CD14-positive monocyte (primary cell): ENCODE results near the gene DLGAP5. TPM values are rescaled to one million over a fixed set of nuclear protein-coding genes. Genes with fewer than 3 reads are reported as not detected.

Experiments
- DNase-seq, 3 donors: peaks; one replicate each; pipeline ENCODE4 v3.0.0-alpha.2; 2011 to 2022
- H2AFZ ChIP-seq: 2 replicates; pipeline ENCODE4 v1.6.0; 2012; ENCODE audit warnings: mild to moderate bottlenecking, low read depth, low read length, inconsistent platforms; ENCODE audit not compliant: insufficient read depth, poor library complexity, severe bottlenecking
- H3K27ac ChIP-seq, 2 donors: 1 replicate in 1 of 2; 2 replicates in 1 of 2; pipeline ENCODE4 v1.5.1; 2012 to 2013; ENCODE audit warnings: low read length in 2 of 2, control low read depth in 1 of 2, inconsistent platforms in 1 of 2, low read depth in 1 of 2, mild to moderate bottlenecking in 1 of 2
- H3K27me3 ChIP-seq, 2 donors: one replicate each; pipeline versions ENCODE4 v1.6.0 to v1.6.1; 2011 to 2013; ENCODE audit warnings: low read length in 2 of 2; ENCODE audit not compliant: control insufficient read depth in 2 of 2, insufficient read depth in 2 of 2
- H3K36me3 ChIP-seq, 2 donors: replicated peaks in 1 of 2; 1 replicate in 1 of 2; 2 replicates in 1 of 2; pipeline versions ENCODE4 v1.5.1 to v1.6.1; 2012 to 2013; ENCODE audit warnings: low read length in 2 of 2, control low read depth in 1 of 2, inconsistent platforms in 1 of 2, mild to moderate bottlenecking in 1 of 2; ENCODE audit not compliant: insufficient read depth in 2 of 2, control insufficient read depth in 1 of 2
- H3K4me1 ChIP-seq, 2 donors: 1 replicate in 1 of 2; 2 replicates in 1 of 2; pipeline versions ENCODE4 v1.5.1 to v1.6.1; 2012 to 2013; ENCODE audit warnings: low read length in 2 of 2, control low read depth in 1 of 2, inconsistent platforms in 1 of 2, mild to moderate bottlenecking in 1 of 2, moderate library complexity in 1 of 2; ENCODE audit not compliant: insufficient read depth in 2 of 2, control insufficient read depth in 1 of 2
- H3K4me2 ChIP-seq: replicated peaks from 2 replicates; pipeline ENCODE3; 2012; ENCODE audit warnings: low read length, moderate library complexity, mild to moderate bottlenecking; ENCODE audit not compliant: poor library complexity, severe bottlenecking; ENCODE audit errors: extremely low read depth
- H3K4me3 ChIP-seq, 3 experiments: fragments of 200-600 bp in 1 of 3; sonication (generic) in 1 of 3; replicated peaks in 1 of 3; 1 replicate in 2 of 3; 2 replicates in 1 of 3; pipeline ENCODE4 v1.5.1; 2011 to 2013; ENCODE audit warnings: low read length in 3 of 3, mild to moderate bottlenecking in 3 of 3, control low read depth in 2 of 3, low read depth in 2 of 3, inconsistent platforms in 1 of 3, moderate library complexity in 1 of 3
- H3K79me2 ChIP-seq: 2 replicates; pipeline ENCODE4 v1.6.0; 2012; ENCODE audit warnings: mild to moderate bottlenecking, control low read depth, inconsistent platforms, low read length, moderate library complexity; ENCODE audit not compliant: insufficient read depth
- H3K9ac ChIP-seq: 2 replicates; pipeline ENCODE4 v1.6.0; 2017; ENCODE audit warnings: low read length, mild to moderate bottlenecking; ENCODE audit not compliant: insufficient read depth, poor library complexity, severe bottlenecking
- H3K9me3 ChIP-seq, 2 donors: replicated peaks in 1 of 2; 1 replicate in 1 of 2; 2 replicates in 1 of 2; pipeline versions ENCODE4 v1.5.1 to v1.6.1; 2012 to 2013; ENCODE audit warnings: low read length in 2 of 2, control low read depth in 1 of 2; ENCODE audit not compliant: control insufficient read depth in 1 of 2, insufficient read depth in 1 of 2
- H4K20me1 ChIP-seq: 2 replicates; pipeline ENCODE4 v1.6.0; 2012; ENCODE audit warnings: mild to moderate bottlenecking, low read length, control low read depth, moderate library complexity; ENCODE audit not compliant: insufficient read depth
- H3K27ac Mint-ChIP-seq, 7 donors: one replicate each; pipeline ENCODE4 v1.8.0; 2020; ENCODE audit warnings: mild to moderate bottlenecking in 7 of 7, mixed read lengths in 7 of 7, moderate library complexity in 6 of 7, inconsistent platforms in 2 of 7
- H3K27me3 Mint-ChIP-seq, 3 donors: one replicate each; pipeline ENCODE4 v1.8.0; 2021 to 2022; ENCODE audit warnings: low read depth in 3 of 3, mild to moderate bottlenecking in 3 of 3, mixed read lengths in 3 of 3, moderate library complexity in 3 of 3, inconsistent platforms in 1 of 3
- H3K36me3 Mint-ChIP-seq, 2 donors: one replicate each; pipeline ENCODE4 v1.8.0; 2020; ENCODE audit warnings: mixed read lengths in 2 of 2, inconsistent platforms in 1 of 2, mild to moderate bottlenecking in 1 of 2
- H3K4me1 Mint-ChIP-seq: one replicate; pipeline ENCODE4 v1.8.0; 2020; ENCODE audit warnings: mild to moderate bottlenecking, mixed read lengths
- H3K4me3 Mint-ChIP-seq, 2 donors: one replicate each; pipeline ENCODE4 v1.8.0; 2020; ENCODE audit warnings: mild to moderate bottlenecking in 2 of 2, mixed read lengths in 2 of 2, moderate library complexity in 1 of 2
- H3K9me3 Mint-ChIP-seq, 7 donors: one replicate each; pipeline ENCODE4 v1.8.0; 2020 to 2022; ENCODE audit warnings: mixed read lengths in 7 of 7, mild to moderate bottlenecking in 6 of 7, moderate library complexity in 6 of 7, inconsistent platforms in 2 of 7
- CTCF ChIP-seq: fragments of 200-600 bp; IDR thresholded peaks from one replicate; pipeline ENCODE4 v1.8.0; 2022; ENCODE audit warnings: antibody characterized with exemption, mild to moderate bottlenecking
- WGBS: methylation state at CpG from one replicate; pipeline ENCODE4 v1.1.5; 2013; ENCODE audit warnings: missing lambda C conversion rate; ENCODE audit not compliant: insufficient coverage; 5-methylcytosine and 5-hydroxymethylcytosine counted together
- intact Hi-C, 2 donors: fragments of 100-400 bp; cut with micrococcal nuclease; formaldehyde crosslinking; loops; one replicate each; pipeline versions ENCODE4 v1.15.0 to v1.15.1; 2023
- polyA plus RNA-seq, 3 donors: library from polyadenylated mRNA; depleted of rRNA in 1 of 3; unstranded in 2 of 3; stranded (reverse) in 1 of 3; fragments of 300-500 nt in 2 of 3; fragments of >200 nt in 1 of 3; fragmentation: Illumina TruSeq in 2 of 3; gene quantifications; 1 replicate in 2 of 3; 2 replicates in 1 of 3; pipeline ENCODE4 v1.2.3, GENCODE V29; 2012 to 2021

DLGAP5 gene
- polyA plus RNA-seq, 3 donors: 0.23 TPM; not detected in 2

DNA sequence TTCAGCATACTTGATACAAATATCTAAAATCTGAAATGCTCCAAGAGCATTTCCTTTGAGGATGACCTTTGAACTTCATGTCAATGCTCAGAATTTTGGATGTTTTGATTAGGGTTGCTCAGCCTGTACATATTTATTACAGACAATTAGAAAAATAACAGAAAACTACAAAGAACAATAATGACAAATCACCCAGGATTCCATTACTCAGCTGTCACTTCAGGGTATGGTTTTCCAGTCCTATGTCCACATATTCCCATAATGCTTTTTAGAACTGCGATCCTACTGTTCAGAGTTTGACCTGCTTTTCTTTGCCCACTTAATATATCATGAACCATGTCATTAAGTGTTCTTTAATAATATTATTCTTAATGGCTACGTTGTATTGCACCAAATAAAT lies 11.4 kb downstream of the DLGAP5 start:
- no peak overlapping the region for H3K9ac ChIP-seq
- no peak overlapping the region for H3K4me3 ChIP-seq
- peaks cover 59 to 99% of the 10 kb centered on the region in 2 donors for H3K36me3 ChIP-seq
- H3K4me1 Mint-ChIP-seq: no peaks in the 10 kb centered on the region
- no peaks in the 10 kb centered on the region for H3K9me3 ChIP-seq
- H3K4me1 ChIP-seq: no peaks in the 10 kb centered on the region
- no peak overlapping the region for H3K4me3 Mint-ChIP-seq
- intact Hi-C loops: loop anchor here in 1 of 2 donors (10.0 kb wide), 1 partner anchor 1415 kb away; no protein-coding TSS in a partner anchor
- WGBS: no CpG with 5 or more reads among the region's 2 CpGs
- no peak overlapping the region for H2AFZ ChIP-seq
- no peaks in the 10 kb centered on the region for H3K27me3 ChIP-seq
- peaks cover 56 to 77% of the 10 kb centered on the region in 2 donors for H3K36me3 Mint-ChIP-seq
- no peak for DNase-seq
- H4K20me1 ChIP-seq: no peaks in the 10 kb centered on the region
- no peak for TF ChIP-seq CTCF
- peaks cover 0 to 2% (median 0%) of the 10 kb centered on the region in 3 donors for H3K27me3 Mint-ChIP-seq
- peak overlapping the region in 1 of 7 donors; percentile 22 for H3K27ac Mint-ChIP-seq
- H3K79me2 ChIP-seq: peaks cover 4% of the 10 kb centered on the region
- no peak overlapping the region for H3K27ac ChIP-seq
- H3K4me2 ChIP-seq: no peak overlapping the region
- H3K9me3 Mint-ChIP-seq: no peaks in the 10 kb centered on the region

DNA sequence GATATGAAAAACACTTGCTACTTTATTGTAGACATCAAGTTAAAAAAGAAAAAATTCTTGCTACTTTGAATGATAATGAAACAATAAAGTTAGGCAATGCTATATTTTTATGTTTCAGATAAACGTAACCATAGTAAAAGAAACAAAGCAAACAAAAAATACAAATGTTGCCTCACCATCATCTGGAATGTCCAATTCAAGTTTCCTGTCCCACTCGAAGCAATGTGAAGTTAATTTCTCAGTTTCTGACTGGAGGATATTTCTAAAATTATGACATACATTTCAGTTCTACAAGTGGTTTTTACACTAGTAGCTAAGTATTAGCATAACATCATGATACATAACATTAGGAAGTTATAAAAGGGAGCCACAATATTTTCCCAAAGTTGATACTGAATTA lies 20.9 kb downstream of the DLGAP5 start:
- no peaks in the 10 kb centered on the region for H3K9me3 Mint-ChIP-seq
- intact Hi-C loops: no loop called here
- Histone ChIP-seq H4K20me1 (no peaks in the 10 kb centered on the region), H3K27me3 (no peaks in the 10 kb centered on the region), H3K9ac (no peak overlapping the region), H2AFZ (no peak overlapping the region), H3K9me3 (no peaks in the 10 kb centered on the region), H3K4me3 (no peak overlapping the region), H3K27ac (no peak overlapping the region), H3K36me3 (peaks cover 30 to 89% of the 10 kb centered on the region in 2 donors), H3K4me2 (no peak overlapping the region), H3K79me2 (peaks cover 1% of the 10 kb centered on the region), H3K4me1 (no peaks in the 10 kb centered on the region)
- TF ChIP-seq CTCF: no peak
- H3K4me3 Mint-ChIP-seq: no peak overlapping the region
- H3K4me1 Mint-ChIP-seq: no peaks in the 10 kb centered on the region
- H3K27me3 Mint-ChIP-seq: peaks cover 0 to 1% (median 0%) of the 10 kb centered on the region in 3 donors
- no peak for DNase-seq
- H3K27ac Mint-ChIP-seq: no peak overlapping the region
- peaks cover 49 to 83% of the 10 kb centered on the region in 2 donors for H3K36me3 Mint-ChIP-seq
- no CpG with 5 or more reads among the region's 2 CpGs for WGBS
